Mesenchymal stem cell (in vitro differentiated cells and primary cell): ENCODE measurements around the gene CDK10.

ENCODE experiments used
- DNase-seq: peaks from one replicate; pipeline ENCODE4 v3.0.0-alpha.2; 2013
- H2AFZ ChIP-seq: one replicate; pipeline ENCODE4 v1.6.1; 2013; ENCODE audit warnings: low read depth, mild to moderate bottlenecking, control low read depth, inconsistent platforms, low read length, moderate library complexity
- H2AK5ac ChIP-seq: 2 replicates; pipeline ENCODE4 v1.6.1; 2013; ENCODE audit warnings: low read length, moderate library complexity, mild to moderate bottlenecking, inconsistent platforms; ENCODE audit not compliant: severe bottlenecking
- H2BK120ac ChIP-seq: one replicate; pipeline ENCODE4 v1.6.1; 2013; ENCODE audit warnings: low read depth, mild to moderate bottlenecking, inconsistent platforms, low read length, moderate library complexity
- H2BK12ac ChIP-seq, 2 experiments: one replicate each; pipeline ENCODE4 v1.6.1; 2013; ENCODE audit warnings: inconsistent platforms in 2 of 2, low read length in 2 of 2, mild to moderate bottlenecking in 2 of 2, moderate library complexity in 2 of 2, control low read depth in 1 of 2
- H2BK15ac ChIP-seq: one replicate; pipeline ENCODE4 v1.6.1; 2013; ENCODE audit warnings: mild to moderate bottlenecking, low read depth, inconsistent platforms; ENCODE audit not compliant: poor library complexity, severe bottlenecking
- H2BK5ac ChIP-seq: 2 replicates; pipeline ENCODE4 v1.6.1; 2013; ENCODE audit warnings: low read depth, mild to moderate bottlenecking, low read length, control low read depth, inconsistent platforms; ENCODE audit not compliant: poor library complexity, severe bottlenecking
- H3K14ac ChIP-seq, 2 experiments: one replicate each; pipeline ENCODE4 v1.6.1; 2013; ENCODE audit warnings: inconsistent platforms in 2 of 2, low read length in 2 of 2, control low read depth in 1 of 2, mild to moderate bottlenecking in 1 of 2, moderate library complexity in 1 of 2
- H3K18ac ChIP-seq, 2 experiments: one replicate each; pipeline ENCODE4 v1.6.1; 2013; ENCODE audit warnings: inconsistent platforms in 2 of 2, low read length in 2 of 2, control low read depth in 1 of 2, low read depth in 1 of 2, mild to moderate bottlenecking in 1 of 2
- H3K23ac ChIP-seq, 2 experiments: one replicate each; pipeline ENCODE4 v1.6.1; 2013; ENCODE audit warnings: inconsistent platforms in 2 of 2, low read length in 2 of 2, mild to moderate bottlenecking in 2 of 2, moderate library complexity in 2 of 2, control low read depth in 1 of 2
- H3K27ac ChIP-seq: 2 replicates; pipeline ENCODE4 v1.5.1; 2013; ENCODE audit warnings: mild to moderate bottlenecking, moderate library complexity, low read length, control low read depth, inconsistent platforms; ENCODE audit not compliant: poor library complexity, severe bottlenecking
- H3K27me3 ChIP-seq, 2 experiments: 2 replicates each; pipeline versions ENCODE4 v1.6.1 to v1.7.0; 2013; ENCODE audit warnings: low read length in 2 of 2, mild to moderate bottlenecking in 2 of 2, moderate library complexity in 2 of 2, control low read depth in 1 of 2, inconsistent platforms in 1 of 2; ENCODE audit not compliant: control insufficient read depth in 1 of 2, insufficient read depth in 1 of 2
- H3K36me3 ChIP-seq, 2 experiments: 2 replicates each; pipeline versions ENCODE4 v1.6.1 to v1.7.0; 2013; ENCODE audit warnings: low read length in 2 of 2, control low read depth in 1 of 2, inconsistent platforms in 1 of 2, low read depth in 1 of 2, mild to moderate bottlenecking in 1 of 2; ENCODE audit not compliant: insufficient read depth in 2 of 2, control insufficient read depth in 1 of 2
- H3K4ac ChIP-seq, 2 experiments: one replicate each; pipeline ENCODE4 v1.6.1; 2013; ENCODE audit warnings: inconsistent platforms in 2 of 2, low read length in 2 of 2, mild to moderate bottlenecking in 2 of 2, moderate library complexity in 2 of 2, control low read depth in 1 of 2, low read depth in 1 of 2
- H3K4me1 ChIP-seq: 2 replicates; pipeline ENCODE4 v1.6.1; 2013; ENCODE audit warnings: low read depth, low read length, control low read depth; ENCODE audit not compliant: control insufficient read depth, insufficient read depth
- H3K4me2 ChIP-seq: 2 replicates; pipeline ENCODE4 v1.6.1; 2013; ENCODE audit warnings: low read length, mild to moderate bottlenecking, inconsistent platforms; ENCODE audit not compliant: poor library complexity, severe bottlenecking
- H3K4me3 ChIP-seq, 2 experiments: 2 replicates each; pipeline versions ENCODE4 v1.5.1 to v1.7.0; 2013; ENCODE audit warnings: low read length in 2 of 2, mild to moderate bottlenecking in 2 of 2, control low read depth in 1 of 2, low read depth in 1 of 2; ENCODE audit not compliant: insufficient read depth in 1 of 2
- H3K79me1 ChIP-seq: replicated peaks from 2 replicates; pipeline ENCODE4 v1.6.1; 2013; ENCODE audit warnings: mild to moderate bottlenecking, control low read depth, low read length, inconsistent platforms; ENCODE audit not compliant: poor library complexity, severe bottlenecking
- H3K9ac ChIP-seq: 2 replicates; pipeline ENCODE4 v1.7.0; 2013; ENCODE audit warnings: mild to moderate bottlenecking, low read length, moderate library complexity
- H3K9me3 ChIP-seq: 2 replicates; pipeline ENCODE4 v1.7.0; 2013; ENCODE audit warnings: mild to moderate bottlenecking, low read length; ENCODE audit not compliant: control insufficient read depth
- H4K8ac ChIP-seq: one replicate; pipeline ENCODE4 v1.6.1; 2013; ENCODE audit warnings: inconsistent platforms, mild to moderate bottlenecking, low read length, moderate library complexity
- H4K91ac ChIP-seq: one replicate; pipeline ENCODE4 v1.6.1; 2013; ENCODE audit warnings: mild to moderate bottlenecking, low read length, inconsistent platforms
- WGBS: methylation state at CpG from one replicate; pipeline ENCODE4 v1.1.7; 2013; ENCODE audit warnings: mixed read lengths; 5-methylcytosine and 5-hydroxymethylcytosine counted together

The CDK10 gene

DNA sequence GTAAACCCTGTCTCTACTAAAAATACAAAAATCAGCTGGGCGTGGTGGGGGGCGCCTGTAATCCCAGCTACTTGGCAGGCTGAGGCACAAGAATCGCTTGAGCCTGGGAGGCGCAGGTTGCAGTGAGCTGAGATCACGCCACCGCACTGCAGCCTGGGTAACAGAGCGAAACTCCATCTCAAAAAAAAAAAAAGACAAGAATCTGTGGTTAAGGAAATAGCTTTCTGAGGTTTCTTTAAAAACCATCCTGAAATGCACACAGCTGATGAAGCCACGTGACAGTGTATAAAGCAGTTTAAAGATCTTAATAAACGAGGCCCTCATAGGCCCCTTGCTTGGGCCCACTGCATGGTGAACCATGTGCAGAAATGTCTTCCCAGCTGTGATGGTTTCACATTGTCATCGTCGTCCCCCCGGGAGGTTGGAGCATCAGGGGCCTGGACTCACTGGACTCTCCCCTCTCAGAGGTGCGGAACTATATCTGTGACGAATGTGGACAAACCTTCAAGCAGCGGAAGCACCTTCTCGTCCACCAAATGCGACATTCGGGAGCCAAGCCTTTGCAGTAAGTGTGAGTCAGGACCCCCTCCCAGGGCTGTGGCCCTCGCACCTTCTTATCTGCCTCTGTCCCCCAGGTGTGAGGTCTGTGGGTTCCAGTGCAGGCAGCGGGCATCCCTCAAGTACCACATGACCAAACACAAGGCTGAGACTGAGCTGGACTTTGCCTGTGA, 51.0 kb downstream of the CDK10 start:
- Histone ChIP-seq H3K4me3 (no peak overlapping the region), H2BK12ac (no peak overlapping the region), H4K8ac (no peak overlapping the region), H2AFZ (no peak overlapping the region), H3K4ac (no peak overlapping the region), H3K27me3 (no peaks in the 10 kb centered on the region), H2BK15ac (no peak overlapping the region), H3K4me1 (no peaks in the 10 kb centered on the region), H3K27ac (no peak overlapping the region), H3K4me2 (no peak overlapping the region), H3K9ac (no peak overlapping the region), H3K36me3 (peaks cover 88 to 94% of the 10 kb centered on the region in 2 experiments), H3K79me1 (peaks cover 31% of the 10 kb centered on the region), H4K91ac (no peak overlapping the region), H3K23ac (no peak overlapping the region), H3K14ac (no peak overlapping the region), H3K9me3 (no peaks in the 10 kb centered on the region), H2BK120ac (no peak overlapping the region), H2AK5ac (no peak overlapping the region), H2BK5ac (no peak overlapping the region), H3K18ac (no peak overlapping the region)
- DNase-seq = no peak
- 97% methylated on average over 19 of the region's 20 CpGs for WGBS

DNA sequence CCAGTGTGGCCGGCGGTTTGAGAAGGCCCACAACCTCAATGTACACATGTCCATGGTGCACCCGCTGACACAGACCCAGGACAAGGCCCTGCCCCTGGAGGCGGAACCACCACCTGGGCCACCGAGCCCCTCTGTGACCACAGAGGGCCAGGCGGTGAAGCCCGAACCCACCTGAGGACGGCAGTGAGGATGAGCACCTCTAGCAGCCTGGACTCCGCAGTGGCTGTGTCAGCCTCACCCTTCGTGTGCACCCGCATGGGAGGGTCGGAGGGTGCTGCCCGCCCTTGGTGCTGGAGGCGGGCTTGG, 51.5 kb downstream of the CDK10 start:
- no peak overlapping the region for H3K9ac ChIP-seq
- no peak for DNase-seq

DNA sequence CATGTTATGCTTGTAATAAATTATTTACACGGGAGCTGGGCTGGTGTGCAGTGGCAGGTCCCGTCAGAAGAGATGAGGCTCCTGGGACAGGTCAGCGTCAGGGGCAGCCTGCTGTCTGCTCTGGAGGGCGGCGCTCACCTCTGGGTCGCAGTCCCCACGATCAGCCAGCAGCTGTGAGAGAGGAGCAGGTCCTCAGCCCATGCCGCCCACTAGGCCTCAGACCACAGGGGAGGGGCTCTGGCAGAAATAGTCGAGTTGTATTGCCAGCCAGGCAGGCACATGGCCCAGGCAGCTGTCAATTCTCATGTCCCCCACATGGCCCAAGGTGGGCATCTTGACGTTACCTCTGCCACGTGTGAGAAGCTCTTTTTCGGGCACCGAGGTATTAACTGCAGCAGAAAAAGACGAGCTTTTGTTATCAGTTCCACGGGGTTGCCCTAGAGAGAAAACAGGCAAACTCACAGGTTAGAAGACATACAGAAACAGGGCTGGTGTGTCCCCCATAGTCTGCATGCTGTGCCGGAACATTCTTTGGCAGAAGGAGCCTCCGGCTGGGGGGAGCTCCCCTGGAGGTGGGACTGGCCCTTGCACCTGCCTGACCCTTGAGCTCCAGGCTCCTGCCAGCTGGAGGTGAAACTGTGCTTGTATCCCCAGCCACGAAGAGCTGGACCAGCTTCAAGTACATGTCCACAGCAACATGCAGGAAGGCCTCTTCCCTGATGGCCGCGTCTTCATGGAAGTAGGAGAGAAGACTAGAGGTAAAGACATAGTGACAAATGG, 52.2 kb downstream of the CDK10 start:
- H3K4ac ChIP-seq = no peak overlapping the region
- no peak overlapping the region for H2BK5ac ChIP-seq
- no peaks in the 10 kb centered on the region for H3K27me3 ChIP-seq
- H3K27ac ChIP-seq = no peak overlapping the region
- H2BK120ac ChIP-seq = no peak overlapping the region
- no peak overlapping the region for H3K4me2 ChIP-seq
- no peak overlapping the region for H4K91ac ChIP-seq
- no peak overlapping the region for H3K14ac ChIP-seq
- H3K23ac ChIP-seq = no peak overlapping the region
- 96% methylated on average over 20 of the region's 20 CpGs for WGBS
- no peak for DNase-seq
- no peaks in the 10 kb centered on the region for H3K4me1 ChIP-seq
- no peak overlapping the region for H3K18ac ChIP-seq
- H3K79me1 ChIP-seq = peaks cover 22% of the 10 kb centered on the region
- no peaks in the 10 kb centered on the region for H3K9me3 ChIP-seq
- no peak overlapping the region for H2AFZ ChIP-seq
- peaks cover 76 to 86% of the 10 kb centered on the region in 2 experiments for H3K36me3 ChIP-seq
- no peak overlapping the region for H2AK5ac ChIP-seq
- H2BK15ac ChIP-seq = no peak overlapping the region
- H3K4me3 ChIP-seq = no peak overlapping the region
- no peak overlapping the region for H3K9ac ChIP-seq
- H4K8ac ChIP-seq = no peak overlapping the region
- no peak overlapping the region for H2BK12ac ChIP-seq

More for the DNA sequence above, 51.5 kb downstream of the CDK10 start:
- H2BK5ac ChIP-seq = no peak overlapping the region
- H2BK12ac ChIP-seq = no peak overlapping the region
- peaks cover 83 to 93% of the 10 kb centered on the region in 2 experiments for H3K36me3 ChIP-seq
- no peaks in the 10 kb centered on the region for H3K4me1 ChIP-seq
- peaks cover 28% of the 10 kb centered on the region for H3K79me1 ChIP-seq
- H2BK15ac ChIP-seq = no peak overlapping the region
- H4K91ac ChIP-seq = no peak overlapping the region
- H3K18ac ChIP-seq = no peak overlapping the region
- no peaks in the 10 kb centered on the region for H3K9me3 ChIP-seq
- H4K8ac ChIP-seq = no peak overlapping the region
- no peak overlapping the region for H3K14ac ChIP-seq
- no peak overlapping the region for H2AK5ac ChIP-seq
- no peak overlapping the region for H3K4me2 ChIP-seq
- H3K4ac ChIP-seq = no peak overlapping the region
- no peaks in the 10 kb centered on the region for H3K27me3 ChIP-seq
- H3K4me3 ChIP-seq = no peak overlapping the region
- 97% methylated on average over 14 of the region's 14 CpGs for WGBS
- H2BK120ac ChIP-seq = no peak overlapping the region
- H3K27ac ChIP-seq = no peak overlapping the region
- H2AFZ ChIP-seq = no peak overlapping the region
- H3K23ac ChIP-seq = no peak overlapping the region

DNA sequence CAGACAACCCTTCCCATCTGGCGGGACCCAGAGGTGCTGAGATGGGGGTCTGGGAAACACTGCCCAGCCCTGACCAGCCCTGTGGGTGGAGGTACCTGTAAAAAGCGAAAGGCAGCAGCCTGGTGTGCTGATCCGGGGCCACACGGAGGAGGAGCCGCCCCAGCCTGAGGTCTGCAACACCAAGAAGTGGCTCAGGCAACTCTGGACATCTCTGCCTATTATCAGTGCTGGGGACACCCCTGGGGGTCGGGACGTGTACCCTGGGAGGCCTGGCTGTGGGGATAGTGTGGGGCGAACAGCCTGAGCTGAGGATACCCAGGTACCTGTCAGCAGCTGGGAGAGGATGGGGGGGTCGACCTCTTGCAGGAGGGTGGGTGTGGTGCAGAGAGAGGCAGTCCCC, 52.9 kb downstream of the CDK10 start:
- Histone ChIP-seq H2BK5ac (no peak overlapping the region), H2BK120ac (no peak overlapping the region), H3K23ac (no peak overlapping the region), H3K27me3 (no peaks in the 10 kb centered on the region), H3K36me3 (peaks cover 70 to 81% of the 10 kb centered on the region in 2 experiments), H3K9me3 (no peaks in the 10 kb centered on the region), H3K18ac (no peak overlapping the region), H3K4me2 (no peak overlapping the region), H3K4ac (no peak overlapping the region), H3K9ac (no peak overlapping the region), H2AK5ac (no peak overlapping the region), H2AFZ (no peak overlapping the region), H2BK15ac (no peak overlapping the region), H3K79me1 (peaks cover 18% of the 10 kb centered on the region), H3K4me1 (no peaks in the 10 kb centered on the region), H3K14ac (no peak overlapping the region), H2BK12ac (no peak overlapping the region), H3K4me3 (no peak overlapping the region), H3K27ac (no peak overlapping the region), H4K8ac (no peak overlapping the region), H4K91ac (no peak overlapping the region)
- WGBS = 97% methylated on average over 8 of the region's 9 CpGs
- no peak for DNase-seq
